ENCODE results near the gene TET1. TPM values are rescaled to one million over a fixed set of nuclear protein-coding genes. Genes with fewer than 3 reads are reported as not detected.

The TET1 gene
- total and polyA plus RNA-seq, 2 of the 13 experiments (the other 11 are each of a cell fraction or from before 2014, with no cell fraction given), result 6.9 to 7.3 TPM

GRCh38 chr10:68666280-68666760 is 106.2 kb downstream of the TET1 start (continued):
- TF ChIP-seq TP53 (CRISPR knock-in tag; conservative IDR thresholded peaks at IDR 0.05) (no peak), ZNF136 (CRISPR knock-in tag; IDR thresholded peaks at IDR 0.05; ENCODE audit: low read depth) (no peak), ZNF337 (CRISPR knock-in tag; IDR thresholded peaks at IDR 0.05; ENCODE audit: borderline replicate concordance, low read depth) (no peak), ZNF749 (CRISPR knock-in tag; IDR thresholded peaks at IDR 0.05; ENCODE audit: borderline replicate concordance) (no peak), ZNF329 (CRISPR knock-in tag; IDR thresholded peaks at IDR 0.05; ENCODE audit: low read depth) (no peak), STAT5B (CRISPR knock-in tag; IDR thresholded peaks at IDR 0.05) (no peak), ZFP62 (CRISPR knock-in tag; IDR thresholded peaks at IDR 0.05) (no peak), GPN1 (CRISPR knock-in tag; IDR thresholded peaks at IDR 0.05; ENCODE audit: borderline replicate concordance) (no peak), ZFP36 (IDR thresholded peaks at IDR 0.05; ENCODE audit: borderline replicate concordance, low read depth, low read length, partially characterized antibody) (no peak)

DNA sequence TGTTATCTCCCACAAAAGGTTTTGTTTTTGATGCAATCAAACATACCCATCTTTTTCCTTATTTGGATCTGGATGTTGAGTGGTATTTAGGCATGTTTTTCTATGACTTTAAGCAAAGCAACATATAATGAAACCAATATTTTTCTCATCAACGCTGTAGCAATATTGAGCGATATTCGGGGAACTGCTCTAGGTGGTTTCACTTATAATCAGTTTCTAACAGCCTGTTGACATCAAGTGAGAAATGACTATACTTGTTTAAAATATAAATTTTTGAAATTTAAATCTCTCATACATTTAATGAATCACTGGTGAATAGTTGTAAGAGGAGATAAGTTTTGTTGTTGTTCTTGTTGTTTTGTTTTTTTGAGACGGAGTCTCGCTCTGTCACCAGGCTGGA is 108.1 kb downstream of the TET1 start:
- TF ChIP-seq EED (CRISPR knock-in tag; IDR thresholded peaks at IDR 0.05) (no peak), ZNF790 (CRISPR knock-in tag; IDR thresholded peaks at IDR 0.05; ENCODE audit: borderline replicate concordance) (no peak), NFRKB (IDR thresholded peaks at IDR 0.05) (no peak), ZNF333 (CRISPR knock-in tag; IDR thresholded peaks at IDR 0.05; ENCODE audit: borderline replicate concordance) (no peak), FOSL2 (CRISPR knock-in tag; IDR thresholded peaks at IDR 0.05) (no peak), GLI4 (CRISPR knock-in tag; IDR thresholded peaks at IDR 0.05; ENCODE audit: borderline replicate concordance) (no peak), BCL6 (CRISPR knock-in tag; IDR thresholded peaks at IDR 0.05) (no peak)
- DNase-seq (ENCODE audit: low spot score) (no peak), ATAC-seq (no peak), FAIRE-seq (no peak)
- Histone ChIP-seq H3K9me3 (ENCODE audit: low read length) (no peaks in the 10 kb centered on the region), H3K9ac (ENCODE audit: insufficient read depth, low read depth, low read length) (no peak overlapping the region), H3K4me3 (replicated peaks in 1 of 3; ENCODE audit: insufficient read depth in 1 of 3, low read depth in 2 of 3, low read length in 3 of 3) (no peak overlapping the region), H3K27ac (ENCODE audit: extremely low read length, insufficient read depth, low read length) (no peak overlapping the region), H3K36me3 (replicated peaks in 1 of 2; ENCODE audit: control insufficient read depth in 1 of 2, insufficient read depth in 2 of 2, low read length in 2 of 2) (peaks cover 5 to 47% of the 10 kb centered on the region in 2 experiments), H3K4me1 (ENCODE audit: insufficient read depth, low read length) (no peaks in the 10 kb centered on the region), H3K79me2 (ENCODE audit: insufficient read depth, low read length) (no peaks in the 10 kb centered on the region), H3K27me3 (ENCODE audit: control insufficient read depth in 1 of 2, insufficient read depth in 2 of 2, low read length in 2 of 2) (no peaks in the 10 kb centered on the region), H2AFZ (ENCODE audit: low read length) (no peak overlapping the region), H4K20me1 (ENCODE audit: insufficient read depth, low read length) (no peaks in the 10 kb centered on the region), H3K4me2 (ENCODE audit: low read depth, low read length) (no peak overlapping the region)
- ChIA-PET POLR2A (no interaction called here), CTCF (ENCODE audit: low intra/inter-chr PET ratio, low total read pairs) (no interaction called here)
- in situ Hi-C loops (cut with HindIII; ENCODE audit: extremely low pct_ligation_motif_present, low pct_unique_long_range_greater_than_20kb), result no loop called here
- intact Hi-C loops (cut with micrococcal nuclease; ENCODE audit: unreplicated experiment), result no loop called here
- 96% methylated on average over 5 of the region's 5 CpGs for WGBS (ENCODE audit: low lambda C conversion rate)
- no TSS peak for BruUV-seq (replicated peaks)

Measured in HepG2 (cell line).